ENCODE results near the gene GFI1. TPM values are rescaled to one million over a fixed set of nuclear protein-coding genes. Genes with fewer than 3 reads are reported as not detected.
A peak's percentile ranks its signal among the peaks of the same experiment; 100 is the strongest.

Gene GFI1
- polyA plus RNA-seq, 1 donor, result 0.28 TPM

DNA sequence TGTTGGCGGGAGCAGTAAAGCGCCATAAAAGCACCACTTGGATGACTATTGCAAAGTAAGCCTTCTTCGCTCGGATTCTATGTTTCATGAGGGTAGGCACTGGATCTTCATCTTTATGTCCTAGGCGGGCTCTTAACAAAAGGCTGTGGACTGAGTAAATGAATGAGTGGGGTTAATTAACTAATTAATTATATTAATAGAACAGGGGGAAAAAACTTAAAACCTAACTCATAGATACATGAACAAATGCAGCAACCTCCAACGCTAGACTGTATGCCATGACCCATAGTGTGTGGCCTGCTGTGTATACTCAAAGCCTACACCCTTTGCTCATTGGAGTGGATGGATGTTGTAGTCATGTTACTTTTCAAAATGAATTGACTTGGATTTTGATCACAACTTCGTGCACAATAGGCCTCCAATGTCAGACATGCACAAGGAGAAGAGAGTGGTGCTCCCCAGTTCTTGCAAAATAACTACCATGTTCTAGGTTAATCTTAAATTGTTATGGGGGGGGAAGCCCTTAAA is 417 bp upstream of the GFI1 start:
- DNase-seq, result no peak

- peak; percentile 42 for DNase-seq
Observed at GRCh38 chr1:92485381-92486250, 1.1 kb downstream of the GFI1 start.

- DNase-seq, result no peak
Observed at GRCh38 chr1:92484472-92485380, 2.0 kb downstream of the GFI1 start.

- DNase-seq, result no peak
Observed at GRCh38 chr1:92483610-92484471, 2.9 kb downstream of the GFI1 start.

DNA sequence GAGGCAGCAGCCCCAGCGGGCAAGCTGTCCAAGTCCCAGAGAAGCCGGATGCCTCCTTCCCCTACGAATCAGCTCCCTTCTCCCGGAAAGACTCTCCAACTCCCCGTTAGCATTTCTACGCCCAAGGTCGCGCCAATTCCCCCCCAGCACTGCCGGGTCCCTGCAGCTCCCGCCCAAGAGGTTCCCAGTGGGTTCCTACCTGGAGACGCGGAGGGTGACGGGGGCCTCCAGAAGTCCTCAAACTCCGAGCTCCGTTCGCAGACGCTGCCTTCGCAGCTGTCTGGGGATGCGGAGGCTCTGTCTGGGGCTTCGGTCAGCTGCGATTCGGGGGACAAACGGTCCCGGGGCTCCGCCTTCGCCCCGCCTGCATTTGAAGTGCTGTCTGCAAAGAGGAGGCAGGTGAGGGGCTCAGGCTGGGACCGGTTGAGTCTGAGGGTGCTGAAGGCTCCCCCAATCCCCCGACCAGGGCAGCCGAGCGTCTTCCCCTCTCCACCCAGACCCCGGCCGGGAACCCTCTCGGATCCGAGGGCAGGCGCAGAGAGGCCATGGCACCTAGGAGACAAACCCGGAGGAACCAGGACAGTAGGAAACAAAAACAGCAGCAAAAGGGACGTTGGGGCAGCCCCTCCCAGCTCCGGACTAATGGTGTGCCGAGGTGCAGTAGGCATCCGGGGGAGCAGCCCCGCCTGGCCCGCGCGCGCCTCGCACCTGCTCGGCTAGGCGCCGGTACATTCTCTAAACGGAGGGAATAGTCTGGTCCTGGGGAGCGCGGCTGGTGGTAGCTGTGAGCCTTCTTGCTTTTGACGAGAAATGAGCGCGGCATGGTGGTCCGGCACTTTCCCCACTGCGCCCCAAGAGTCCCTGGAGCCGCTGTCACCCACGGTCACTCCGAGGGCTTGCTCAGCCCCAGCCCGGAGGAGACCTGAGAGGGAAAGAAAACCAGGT is 3.8 kb downstream of the GFI1 start:
- no peak for DNase-seq

- no peak for DNase-seq
Observed at GRCh38 chr1:92481971-92482664, 4.6 kb downstream of the GFI1 start.

DNA sequence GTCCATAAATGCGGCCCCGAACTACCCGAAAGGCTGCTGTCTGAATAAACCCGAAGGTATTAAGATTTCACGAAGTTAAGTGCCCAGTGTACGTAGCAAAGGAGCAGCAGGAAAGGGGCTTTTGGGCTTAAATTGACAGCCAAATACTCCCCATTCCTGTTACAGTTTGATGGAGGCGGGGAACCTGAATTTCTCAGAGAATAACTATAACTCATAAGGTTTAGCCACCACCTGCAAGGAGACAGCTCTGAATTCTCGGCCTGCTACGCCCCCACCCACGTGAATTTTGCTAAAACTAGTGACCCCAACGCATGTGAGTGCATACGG is 5.2 kb downstream of the GFI1 start:
- DNase-seq, result no peak

DNA sequence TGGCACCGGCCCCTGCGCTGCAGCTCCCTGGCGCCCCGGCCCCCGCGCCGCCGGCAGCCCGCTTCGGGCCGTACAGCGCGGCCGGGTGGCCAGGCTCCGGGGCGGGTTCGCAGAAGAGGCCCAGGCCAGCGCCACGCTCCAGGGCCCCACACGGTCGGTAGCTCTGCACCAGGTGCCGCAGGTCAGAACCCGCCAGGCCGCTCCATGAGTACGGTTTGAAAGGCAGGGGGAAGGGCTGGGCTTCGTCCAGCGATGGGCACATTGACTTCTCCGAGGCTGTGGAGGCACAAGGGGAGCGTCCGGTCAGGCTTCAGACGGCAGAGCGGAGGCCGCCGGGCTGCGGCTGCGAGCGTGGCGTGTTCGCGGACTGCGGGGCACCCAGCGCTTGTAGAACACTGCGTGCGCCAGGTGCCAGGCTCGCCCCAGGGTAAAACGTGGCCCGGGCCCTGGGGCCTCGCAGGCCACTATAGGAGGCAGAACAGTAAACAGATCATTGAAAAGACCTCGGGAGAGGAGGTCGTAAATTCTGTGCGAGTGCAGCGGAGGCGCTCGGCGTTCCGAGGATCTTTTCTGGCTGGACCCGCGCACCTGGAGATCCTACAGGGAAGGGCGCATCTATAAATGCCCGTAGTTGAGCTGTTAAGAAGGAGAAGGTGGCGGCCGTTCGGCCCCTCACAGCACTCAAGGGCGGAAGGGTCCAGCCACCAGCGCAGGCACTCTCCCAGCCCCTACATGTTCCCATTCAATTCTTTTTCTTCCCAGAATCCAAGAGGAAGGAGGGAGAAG is 5.7 kb downstream of the GFI1 start:
- DNase-seq, result no peak

DNA sequence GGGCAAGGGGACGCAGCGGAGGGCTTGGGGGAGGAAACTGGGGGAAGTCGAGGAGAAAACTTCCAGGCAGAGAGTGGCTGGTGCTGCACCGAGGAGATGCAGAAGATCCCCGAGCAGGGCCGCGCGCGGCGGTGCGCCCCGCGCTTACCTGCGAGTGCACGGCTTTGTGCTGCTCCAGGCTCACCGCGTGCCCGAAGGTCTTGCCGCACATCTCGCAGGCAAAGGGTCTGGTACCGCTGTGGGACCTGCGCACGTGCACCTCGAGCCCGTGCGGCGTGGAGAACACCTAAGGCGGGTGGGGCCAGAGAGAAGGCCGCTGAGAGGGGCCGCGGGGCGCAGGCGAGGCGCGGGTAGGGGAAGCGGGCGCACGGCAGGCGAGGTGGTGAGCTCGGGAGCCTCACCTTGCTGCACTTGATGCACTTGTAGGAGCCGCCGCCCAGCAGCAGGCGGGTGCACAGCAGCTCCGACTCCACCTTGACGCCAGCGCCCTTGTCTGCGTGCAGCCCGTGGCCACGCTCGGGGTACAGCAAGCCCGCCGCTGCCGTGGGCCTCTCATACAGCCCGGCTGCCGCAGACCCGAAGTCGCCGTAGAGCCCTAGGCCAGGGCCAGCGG is 6.4 kb downstream of the GFI1 start:
- no peak for DNase-seq

DNA sequence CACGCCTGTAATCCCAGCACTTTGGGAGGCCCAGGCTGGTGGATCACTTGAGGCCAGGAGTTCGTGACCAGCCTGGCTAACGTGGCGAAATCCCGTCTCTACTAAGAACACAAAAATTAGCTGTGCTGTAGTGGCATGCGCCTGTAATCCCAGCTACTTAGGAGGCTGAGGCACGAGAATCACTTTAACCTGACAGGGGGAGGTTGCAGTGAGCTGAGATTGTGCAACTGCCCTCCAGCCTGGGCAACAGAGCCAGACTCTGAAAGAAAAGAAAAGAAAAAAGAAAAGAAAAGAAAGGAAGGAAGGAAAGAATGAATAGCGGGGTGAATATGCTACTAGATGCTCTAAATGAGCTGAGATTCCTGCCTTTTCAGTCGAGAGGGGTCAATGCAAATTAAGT is 7.1 kb downstream of the GFI1 start:
- no peak for DNase-seq

DNA sequence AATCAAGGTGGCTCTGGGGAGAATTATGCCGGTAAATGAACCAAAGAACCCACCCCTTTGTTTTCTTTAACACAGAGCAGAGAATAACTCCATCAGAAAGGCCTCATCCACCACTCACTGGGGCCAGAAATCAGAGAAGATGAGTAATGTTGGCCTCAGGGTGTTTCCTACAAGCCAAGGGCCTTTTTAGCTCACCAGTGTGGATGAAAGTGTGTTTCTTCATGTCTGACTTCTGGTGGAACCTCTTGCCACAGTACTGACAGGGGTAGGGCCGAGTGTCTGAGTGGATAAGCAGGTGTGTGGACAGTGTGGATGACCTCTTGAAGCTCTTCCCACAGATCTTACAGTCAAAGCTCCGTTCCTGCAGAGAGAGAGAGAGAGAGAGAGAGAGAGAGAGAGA is 8.3 kb downstream of the GFI1 start:
- DNase-seq, result no peak

DNA sequence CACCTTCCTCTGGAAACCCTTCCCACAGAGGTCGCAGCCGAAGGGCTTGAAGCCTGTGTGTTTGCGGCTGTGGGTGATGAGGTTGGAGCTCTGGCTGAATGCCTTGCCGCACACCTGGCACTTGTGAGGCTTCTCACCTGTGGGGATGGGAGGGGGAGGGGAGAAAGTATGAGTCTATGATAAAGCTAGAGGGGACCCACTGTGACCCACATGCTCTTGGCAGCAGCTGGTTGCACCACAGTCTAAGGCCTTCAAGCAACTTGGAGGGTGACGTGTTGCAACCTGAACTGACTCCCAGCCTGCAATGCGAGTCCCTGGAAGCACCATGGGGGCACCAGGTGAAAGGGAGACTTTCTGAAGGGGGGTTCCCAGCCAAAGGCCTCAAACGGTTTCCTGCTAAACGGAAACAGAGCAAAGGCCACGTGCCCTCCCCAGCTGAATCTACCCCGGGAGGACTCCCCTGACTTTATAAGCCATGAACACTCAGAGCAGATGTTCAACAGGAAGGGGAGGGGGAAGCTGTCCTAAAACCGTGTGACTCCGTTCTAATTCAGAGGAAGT is 10.6 kb downstream of the GFI1 start:
- DNase-seq, result no peak

- DNase-seq, result no peak
Observed at GRCh38 chr1:92475029-92475428, 11.7 kb downstream of the GFI1 start.

DNA sequence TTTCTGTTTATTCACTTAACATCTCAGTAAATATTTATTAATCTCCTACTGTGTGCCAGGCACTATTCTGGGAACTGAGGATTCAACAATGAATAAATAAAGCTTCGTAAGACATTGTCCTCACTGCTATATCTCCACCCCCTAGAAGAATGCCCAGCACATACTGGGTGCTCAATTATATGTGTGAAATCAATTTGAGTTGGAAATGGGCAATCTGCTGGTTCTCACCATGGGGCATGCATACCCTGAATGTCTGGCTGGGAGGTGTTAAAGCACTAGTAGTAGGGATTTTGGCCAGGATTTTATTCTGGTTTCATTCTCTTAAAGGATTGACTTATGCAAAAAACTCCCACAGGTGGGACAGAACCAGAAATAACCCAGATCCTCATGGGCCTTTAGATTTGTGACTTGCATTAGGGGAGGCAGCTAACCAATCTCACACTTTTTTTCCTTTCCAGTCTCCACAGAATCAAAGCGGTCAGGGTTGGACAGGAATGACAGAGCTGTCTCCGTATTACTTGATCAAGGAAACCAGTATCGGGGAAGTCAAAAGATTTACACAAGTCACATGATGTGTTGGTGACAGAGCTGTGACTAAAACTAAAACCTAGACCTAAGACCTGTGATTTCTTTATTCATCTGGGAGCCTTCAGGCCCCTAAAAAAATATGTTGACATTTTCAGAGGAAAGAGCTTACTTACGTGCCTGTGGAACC is 12.8 kb downstream of the GFI1 start:
- no peak for DNase-seq

GRCh38 chr1:92470216-92470615 is 16.5 kb downstream of the GFI1 start:
- DNase-seq, result no peak

DNA sequence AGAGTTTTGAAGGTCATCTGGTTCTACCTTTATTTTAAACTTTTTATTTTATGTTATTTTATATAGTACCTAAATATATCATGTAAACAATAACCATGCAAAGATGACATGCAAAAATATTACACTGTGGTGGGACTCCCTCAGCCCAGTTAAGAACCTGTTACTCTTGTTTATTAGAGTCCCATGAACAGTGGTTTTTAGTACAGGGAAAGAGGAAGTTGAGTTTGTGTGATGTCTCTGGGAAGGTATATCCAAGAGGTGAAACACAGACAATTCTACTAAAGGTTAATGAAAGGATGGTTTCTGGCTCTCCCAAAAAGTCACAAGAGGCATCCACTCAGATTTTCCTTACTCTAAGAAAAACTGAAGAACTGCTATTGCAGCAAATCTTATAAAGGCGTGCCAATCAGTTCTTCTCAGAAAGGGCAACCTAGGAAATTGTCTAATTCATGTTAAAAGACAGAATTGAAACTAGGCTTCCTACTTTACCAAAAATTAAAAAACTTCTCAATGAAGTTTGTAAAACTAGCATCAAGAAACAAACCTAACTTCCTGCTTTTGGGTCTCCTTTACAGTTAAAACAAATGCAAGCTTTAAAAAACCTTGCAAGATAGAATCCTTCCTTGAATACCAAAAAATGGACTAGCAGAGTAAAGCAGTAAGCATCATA is 19.9 kb downstream of the GFI1 start:
- DNase-seq, result no peak

DNA sequence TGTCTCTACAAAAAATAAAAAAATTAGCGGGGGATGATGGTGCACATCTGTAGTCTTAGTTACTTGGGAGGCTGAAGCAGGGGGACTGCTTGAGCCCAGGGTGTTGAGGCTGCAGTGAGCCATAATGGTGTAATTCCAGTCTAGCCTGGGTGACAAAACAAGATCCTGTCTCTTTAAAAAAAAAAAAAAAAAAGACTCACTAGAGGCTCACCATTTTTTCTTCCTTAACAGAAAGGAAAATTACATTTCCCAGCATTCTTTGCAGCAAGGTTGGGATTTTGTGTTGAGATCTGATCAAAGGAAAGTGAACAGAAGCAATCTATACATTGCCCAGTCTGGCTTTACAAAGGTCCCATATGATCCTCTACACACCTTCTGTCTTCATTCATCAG is 21.5 kb downstream of the GFI1 start:
- no peak for DNase-seq

All from hindlimb muscle (tissue), 1 donor.